ENCODE results near the gene ORC3.

The ORC3 gene

GRCh38 chr6:87714093-87714842 lies 124.3 kb downstream of the ORC3 start (continued):
- TF ChIP-seq ZNF660 (tag by site-specific recombination; IDR thresholded peaks at IDR 0.05): 0 out of 2 replicates have a peak, but pooled peaks have one; percentile 53
- peak; percentile 59; the same call in 1 of the 2 replicates for TF ChIP-seq ZNF692 (tag by site-specific recombination; IDR thresholded peaks at IDR 0.05)
- no peak for TF ChIP-seq ZNF426 (tag by site-specific recombination; IDR thresholded peaks at IDR 0.05)
- no peak for TF ChIP-seq TRIM28 (IDR thresholded peaks at IDR 0.05; ENCODE audit: borderline replicate concordance, low read length)
- TF ChIP-seq ZNF571 (tag by site-specific recombination; IDR thresholded peaks at IDR 0.05): no peak
- no peak for TF ChIP-seq ZBTB8A (tag by site-specific recombination; IDR thresholded peaks at IDR 0.05)
- 0 out of 2 replicates have a peak, but pooled peaks have one; percentile 21 for TF ChIP-seq ZNF518A (tag by site-specific recombination; conservative IDR thresholded peaks at IDR 0.05; ENCODE audit: low read depth)
- TF ChIP-seq INSM2 (tag by site-specific recombination; IDR thresholded peaks at IDR 0.05): peak; percentile 50; the same call in 1 of the 2 replicates
- no peak for TF ChIP-seq ZNF473 (tag by site-specific recombination; IDR thresholded peaks at IDR 0.05)
- no peak for TF ChIP-seq OSR2 (tag by site-specific recombination; IDR thresholded peaks at IDR 0.05)
